ENCODE measurements around the gene C19orf25.
"Not testable (repeated sequence)": the region's sequence is repeated elsewhere in the genome, so short reads cannot be mapped to it uniquely, and the experiment has no call there.

C19orf25 gene

GRCh38 chr19:1481893-1482360 lies 2.9 kb upstream of the C19orf25 start:
- no peak for DNase-seq (ENCODE audit: low read depth in 2 of 2)

GRCh38 chr19:1481224-1481892 lies 2.3 kb upstream of the C19orf25 start:
- DNase-seq (ENCODE audit: low read depth in 2 of 2), result no peak

- not testable (repeated sequence) for DNase-seq (ENCODE audit: low read depth in 2 of 2)
These were observed 2.0 kb downstream of the C19orf25 start for GRCh38 chr19:1477056-1477455.

- DNase-seq (ENCODE audit: low read depth in 2 of 2), result no peak
These were observed 3.1 kb downstream of the C19orf25 start for GRCh38 chr19:1475751-1476437.

GRCh38 chr19:1474765-1475351 lies 4.2 kb downstream of the C19orf25 start:
- no peak for DNase-seq (ENCODE audit: low read depth in 2 of 2)

- DNase-seq (ENCODE audit: low read depth in 2 of 2), result no peak
These were observed 4.8 kb downstream of the C19orf25 start for GRCh38 chr19:1474011-1474764.

GRCh38 chr19:1473085-1473851 lies 5.7 kb downstream of the C19orf25 start:
- DNase-seq (ENCODE audit: low read depth in 2 of 2), result no peak

- no peak for DNase-seq (ENCODE audit: low read depth in 2 of 2)
These were observed 6.6 kb downstream of the C19orf25 start for GRCh38 chr19:1472231-1473084.

GRCh38 chr19:1471515-1472160 lies 7.4 kb downstream of the C19orf25 start:
- no peak for DNase-seq (ENCODE audit: low read depth in 2 of 2)

GRCh38 chr19:1471010-1471514 lies 8.0 kb downstream of the C19orf25 start:
- DNase-seq (ENCODE audit: low read depth in 2 of 2), result no peak

GRCh38 chr19:1470305-1471009 lies 8.6 kb downstream of the C19orf25 start:
- DNase-seq (ENCODE audit: low read depth in 2 of 2), result peak; percentile 51 to 69

GRCh38 chr19:1470055-1470304 lies 9.0 kb downstream of the C19orf25 start:
- no peak for DNase-seq (ENCODE audit: low read depth in 2 of 2)

GRCh38 chr19:1469255-1470054 lies 9.6 kb downstream of the C19orf25 start:
- DNase-seq (ENCODE audit: low read depth in 2 of 2), result no peak

- no peak for DNase-seq (ENCODE audit: low read depth in 2 of 2)
These were observed 10.2 kb downstream of the C19orf25 start for GRCh38 chr19:1468821-1469254.

GRCh38 chr19:1468274-1468820 lies 10.7 kb downstream of the C19orf25 start:
- DNase-seq (ENCODE audit: low read depth in 2 of 2), result no peak

- DNase-seq (ENCODE audit: low read depth in 2 of 2), result no peak
These were observed 11.3 kb downstream of the C19orf25 start for GRCh38 chr19:1467490-1468273.

- DNase-seq (ENCODE audit: low read depth in 2 of 2), result no peak
These were observed 11.9 kb downstream of the C19orf25 start for GRCh38 chr19:1467215-1467489.
